NCI-H2196 treated with DMSO at 0.1 percent for 48 hours (cell line): ENCODE data around the gene CDCP1.

Experiments used
- DNase-seq: peaks from one replicate; lab custom pipeline; 2025; ENCODE audit not compliant: unreplicated experiment; lab: John Stamatoyannopoulos, UW

CDCP1 gene

DNA sequence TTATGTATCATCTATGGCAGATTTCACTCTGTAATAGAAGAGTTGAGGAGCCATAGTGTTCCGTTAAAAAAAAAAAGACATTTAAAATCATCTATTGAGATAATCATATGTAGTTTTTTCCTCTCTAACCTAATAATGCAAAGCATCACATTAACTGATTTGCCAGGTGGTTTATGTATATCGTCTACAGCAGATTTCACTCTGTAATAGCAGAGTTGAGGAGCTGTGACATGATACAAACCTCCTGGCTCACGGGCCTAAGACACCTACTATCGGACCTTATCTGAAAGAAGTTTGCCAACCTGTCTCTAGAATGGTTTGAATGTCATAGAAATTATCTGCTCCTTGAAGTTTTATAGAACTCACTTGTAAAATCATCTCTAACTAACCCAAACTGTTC lies 29.8 kb downstream of the CDCP1 start:
- no peak for DNase-seq

- no peak for DNase-seq
These were observed 32.5 kb downstream of the CDCP1 start for GRCh38 chr3:45113625-45114050.

- DNase-seq: no peak
These were observed 33.2 kb downstream of the CDCP1 start for GRCh38 chr3:45112939-45113338.

- no peak for DNase-seq
These were observed 35.7 kb downstream of the CDCP1 start for GRCh38 chr3:45110509-45110833.

- DNase-seq: no peak
These were observed 36.2 kb downstream of the CDCP1 start for GRCh38 chr3:45109771-45110508.

DNA sequence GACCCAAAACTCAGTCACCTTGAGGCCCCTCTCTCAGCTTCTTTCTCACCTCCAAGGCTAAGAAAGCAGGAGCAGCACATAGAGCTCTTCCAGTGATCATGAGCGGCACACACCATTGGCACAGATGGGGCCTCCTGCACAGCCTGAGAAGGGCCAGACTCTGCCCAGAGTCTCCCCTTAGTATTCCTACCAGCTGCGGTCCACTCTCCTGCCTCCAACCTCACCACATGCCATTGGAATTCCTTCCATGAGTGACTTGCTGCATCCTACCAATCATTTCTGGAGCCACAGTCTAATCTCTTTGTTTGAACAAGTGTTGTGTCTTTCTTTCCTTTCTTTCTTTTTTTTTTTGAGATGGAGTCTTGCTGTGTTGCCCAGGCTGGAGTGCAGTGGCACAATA lies 39.3 kb downstream of the CDCP1 start:
- DNase-seq: no peak

DNA sequence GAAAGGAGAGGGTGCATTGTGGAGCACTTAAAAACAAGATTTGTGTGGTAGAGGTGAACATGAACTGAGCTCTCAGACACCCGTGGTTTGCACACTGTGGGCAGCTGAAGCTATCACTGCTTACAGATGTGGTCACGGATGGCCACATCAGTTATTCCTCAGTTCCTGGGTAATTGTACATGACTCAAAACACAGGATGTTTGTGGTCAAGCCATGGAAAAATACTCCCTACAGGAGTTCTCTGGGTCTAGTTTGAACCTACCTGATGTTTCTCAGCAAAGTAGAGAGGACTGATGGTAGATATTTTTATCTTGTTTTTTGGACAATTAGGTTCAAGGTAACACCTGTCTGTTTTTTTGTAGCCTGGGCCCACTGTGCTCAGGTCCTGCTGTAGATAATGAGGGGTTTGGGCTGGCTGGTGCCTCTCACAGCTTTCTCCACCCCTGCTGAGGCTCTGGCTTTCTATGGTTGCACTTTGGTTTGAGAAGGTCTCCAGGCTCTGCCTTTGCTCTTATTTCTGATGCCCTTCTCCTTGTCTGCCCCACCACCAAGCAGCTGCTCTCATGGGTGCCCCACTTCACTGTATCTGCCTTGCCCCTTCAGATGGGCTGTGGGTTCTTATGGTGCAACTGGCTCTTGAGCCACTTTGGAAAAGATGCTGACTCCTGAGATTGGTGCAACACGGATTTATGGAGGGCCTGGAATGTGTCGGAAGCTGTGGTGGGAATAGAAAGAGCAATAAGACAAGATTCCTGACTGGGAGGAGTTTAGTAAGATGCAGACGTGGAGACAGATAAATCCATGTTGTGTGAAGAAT lies 40.1 kb downstream of the CDCP1 start:
- DNase-seq: no peak

- DNase-seq: no peak
These were observed 41.2 kb downstream of the CDCP1 start for GRCh38 chr3:45104715-45105711.

DNA sequence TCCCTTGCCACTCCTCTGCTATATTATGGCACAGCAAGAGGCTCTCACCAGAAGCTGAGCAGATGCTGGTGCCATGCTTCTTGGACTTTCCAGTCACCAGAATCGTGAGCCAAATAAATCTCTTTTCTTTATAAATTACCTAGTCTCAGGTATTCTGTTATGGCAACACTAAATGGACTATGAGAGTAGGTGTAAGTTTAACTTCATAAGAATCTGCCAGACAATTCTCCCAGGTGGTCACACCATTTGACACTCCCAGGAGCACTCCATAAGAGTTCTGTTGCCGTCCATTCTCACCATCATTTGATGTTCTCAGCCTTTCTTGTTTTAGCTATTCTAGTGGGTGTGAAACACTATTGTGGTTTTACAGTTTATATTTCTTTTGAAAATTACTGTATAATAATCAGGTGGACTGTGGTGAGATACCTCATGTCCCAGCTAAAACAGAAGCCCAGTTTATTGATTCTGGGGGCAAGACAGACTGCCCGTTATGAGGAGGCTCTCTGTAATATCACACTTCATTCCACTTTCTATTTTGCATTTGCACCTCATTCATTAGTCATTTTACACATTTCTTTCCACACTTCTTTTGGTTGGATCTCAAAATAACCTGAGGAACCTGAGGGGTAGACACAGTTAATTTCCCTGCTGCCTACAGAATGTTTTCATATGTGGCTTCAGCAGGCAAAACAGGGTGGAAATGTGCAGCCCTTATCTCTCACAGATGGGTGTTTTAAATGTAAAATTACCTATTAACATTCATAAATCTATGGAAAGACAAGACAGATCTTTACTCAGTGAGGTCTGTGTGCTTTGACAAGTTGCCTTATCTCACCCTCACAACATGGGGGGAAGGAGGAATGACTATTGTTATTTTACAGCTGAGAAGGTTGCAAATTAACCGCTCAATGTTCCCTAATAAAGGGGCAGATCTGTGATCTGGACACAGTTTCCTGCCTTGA lies 42.1 kb downstream of the CDCP1 start:
- no peak for DNase-seq

DNA sequence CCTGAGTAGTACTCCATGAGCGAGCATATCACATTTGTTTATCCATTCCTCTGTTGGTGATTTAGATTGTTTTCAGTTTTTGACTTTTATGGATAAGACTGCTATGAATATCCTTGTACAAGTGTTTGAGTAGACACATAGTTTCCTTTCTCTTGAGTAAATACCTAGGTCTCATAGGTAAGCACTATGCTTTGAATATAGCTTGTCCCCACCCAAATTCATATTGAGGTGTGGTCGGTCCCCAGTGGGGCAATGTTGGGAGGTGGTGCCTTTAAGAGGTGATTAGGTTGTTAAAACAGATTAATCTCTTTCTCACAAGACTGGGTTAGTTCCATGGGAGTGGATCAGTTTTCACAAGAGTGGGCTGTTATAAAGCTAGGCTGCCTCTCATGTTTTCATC lies 42.8 kb downstream of the CDCP1 start:
- no peak for DNase-seq

DNA sequence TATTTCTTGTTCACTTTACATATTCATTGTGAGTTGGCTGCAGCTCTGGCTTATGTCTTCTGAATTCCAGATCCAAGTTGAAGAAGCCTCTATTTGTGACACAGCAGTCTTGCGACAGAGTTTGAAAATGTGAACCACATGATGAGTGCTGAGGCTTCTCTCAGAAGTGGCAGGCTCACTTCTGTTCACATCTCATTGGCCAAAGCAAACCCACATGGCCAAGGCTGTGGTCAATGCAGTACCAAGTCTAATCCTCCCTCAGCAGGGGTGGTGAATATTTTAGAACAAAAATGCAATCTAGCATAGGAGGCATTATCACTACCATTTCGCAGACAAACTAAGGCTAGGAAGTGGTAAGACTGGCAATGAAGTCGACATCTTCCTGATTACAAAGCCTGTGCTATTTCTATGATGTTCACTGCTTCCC lies 45.2 kb downstream of the CDCP1 start:
- no peak for DNase-seq

GRCh38 chr3:45098310-45098709 lies 47.9 kb downstream of the CDCP1 start:
- no peak for DNase-seq

DNA sequence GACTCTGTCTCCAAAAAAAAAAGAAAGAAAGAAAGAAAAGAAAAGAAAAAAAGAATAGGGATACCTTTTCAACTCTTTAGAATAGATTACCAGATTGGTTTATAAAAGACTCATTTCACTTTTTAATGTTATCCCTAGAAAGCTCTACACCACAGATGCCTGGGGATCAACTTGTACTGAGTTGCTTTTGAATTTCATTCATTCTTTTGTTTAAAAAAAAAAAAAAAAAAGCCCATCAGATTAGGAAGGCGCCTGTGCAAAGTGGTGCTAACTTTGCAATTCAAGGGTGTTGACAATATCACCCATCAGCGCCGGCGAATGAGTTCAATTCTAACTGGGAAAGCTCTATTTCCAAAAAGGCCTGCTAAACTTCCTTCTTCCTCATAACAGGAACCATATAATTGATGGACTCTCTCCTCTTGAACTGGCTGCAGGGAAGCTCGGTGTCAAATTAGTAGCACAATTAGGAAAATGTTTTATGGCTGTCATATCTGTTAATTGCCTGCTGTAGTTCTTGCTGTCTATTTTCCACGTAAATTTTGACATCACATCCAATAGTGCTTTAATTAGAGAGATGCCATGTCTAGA lies 48.8 kb downstream of the CDCP1 start:
- no peak for DNase-seq

GRCh38 chr3:45095916-45096526 lies 50.2 kb downstream of the CDCP1 start:
- DNase-seq: no peak

DNA sequence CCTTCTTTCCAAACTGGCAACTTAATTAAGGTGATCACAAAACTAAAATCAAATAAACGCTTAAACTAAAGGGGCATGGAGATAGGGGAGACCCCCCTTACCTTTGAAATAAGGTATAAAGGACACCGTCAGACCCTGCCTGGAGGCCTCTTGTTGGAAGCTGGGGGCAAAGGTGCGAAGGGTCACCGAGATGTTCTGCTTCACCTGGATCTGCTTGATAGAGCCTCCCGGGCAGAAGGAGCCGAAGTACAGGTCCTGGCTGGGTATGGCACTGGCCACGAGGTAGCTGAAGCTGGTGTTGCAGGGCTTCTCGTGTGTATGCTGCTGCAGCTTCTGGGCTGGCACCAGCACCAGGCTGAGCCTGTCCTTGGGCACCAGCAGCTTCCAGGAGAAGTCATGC lies 53.0 kb downstream of the CDCP1 start:
- DNase-seq: no peak

DNA sequence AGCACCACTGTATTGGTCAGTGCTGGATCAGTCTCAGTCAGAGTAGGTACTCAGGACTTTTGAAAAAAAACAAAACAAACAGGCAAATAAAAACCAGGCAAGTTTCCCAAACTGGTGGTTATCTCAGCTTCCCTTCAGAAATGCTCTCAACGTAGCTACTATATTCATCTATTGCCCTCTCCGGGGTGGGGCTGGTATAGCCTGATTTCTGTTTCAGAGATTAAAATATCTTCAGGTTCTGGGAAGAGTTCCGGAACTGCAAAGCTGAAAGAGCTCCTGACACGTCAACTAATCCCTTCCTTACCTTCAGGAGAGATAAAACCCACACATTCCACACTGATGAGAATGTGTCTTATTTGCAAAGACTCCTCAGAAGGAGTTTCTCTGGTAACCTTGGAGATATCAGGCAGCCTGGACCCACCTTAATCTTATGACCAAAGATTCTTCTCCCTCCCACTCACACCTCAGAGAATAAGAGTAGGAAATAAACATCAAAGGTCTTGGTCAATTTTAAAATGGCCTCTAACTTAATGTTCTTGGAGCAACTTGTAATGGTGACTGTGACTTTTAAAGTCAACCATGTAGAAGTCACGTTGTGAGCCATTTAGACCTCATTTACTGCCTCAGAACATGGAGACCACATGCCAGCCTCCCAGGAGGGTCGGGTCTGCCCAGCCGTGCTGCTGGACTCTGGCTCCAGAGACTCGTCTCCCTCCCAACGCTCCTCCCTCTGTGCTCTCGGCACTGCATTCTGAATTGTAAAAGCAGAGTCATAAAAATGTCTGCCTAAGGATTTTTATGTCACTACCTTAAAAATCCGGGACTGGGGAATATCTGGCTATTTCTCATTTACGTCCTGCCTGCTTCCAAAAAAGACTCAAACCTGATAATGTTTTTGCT lies 53.8 kb downstream of the CDCP1 start:
- DNase-seq: no peak

DNA sequence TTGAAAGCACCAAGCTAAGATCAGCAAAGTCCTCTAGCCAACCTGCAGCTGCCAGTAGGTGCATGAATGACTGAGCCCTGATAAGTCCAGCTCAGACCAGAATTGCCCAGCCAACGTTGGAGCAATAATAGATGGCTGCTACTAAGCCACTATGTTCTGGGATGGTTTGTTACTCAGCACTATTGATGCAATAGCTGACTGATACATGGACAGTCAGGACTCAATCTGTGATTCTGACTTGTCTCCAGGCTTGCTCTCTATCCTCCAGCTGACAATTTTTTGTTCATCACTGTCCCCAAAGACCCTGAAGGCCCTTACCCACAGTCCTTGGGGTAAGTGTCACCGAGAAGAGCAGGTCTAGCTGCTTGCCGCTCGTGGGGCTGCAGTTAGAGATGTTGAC lies 55.3 kb downstream of the CDCP1 start:
- no peak for DNase-seq

GRCh38 chr3:45088543-45089358 lies 57.4 kb downstream of the CDCP1 start:
- no peak for DNase-seq
